CD14-positive monocyte (primary cell): ENCODE measurements around the gene GPA33. TPM values are rescaled to one million over a fixed set of nuclear protein-coding genes. Genes with fewer than 3 reads are reported as not detected.
A peak's percentile ranks its signal among the peaks of the same experiment; 100 is the strongest.

Source experiments
- DNase-seq, 3 donors: peaks; one replicate each; pipeline ENCODE4 v3.0.0-alpha.2; 2011 to 2022
- H2AFZ ChIP-seq: 2 replicates; pipeline ENCODE4 v1.6.0; 2012; ENCODE audit warnings: mild to moderate bottlenecking, low read depth, low read length, inconsistent platforms; ENCODE audit not compliant: insufficient read depth, poor library complexity, severe bottlenecking
- H3K27ac ChIP-seq, 2 donors: 1 replicate in 1 of 2; 2 replicates in 1 of 2; pipeline ENCODE4 v1.5.1; 2012 to 2013; ENCODE audit warnings: low read length in 2 of 2, control low read depth in 1 of 2, inconsistent platforms in 1 of 2, low read depth in 1 of 2, mild to moderate bottlenecking in 1 of 2
- H3K27me3 ChIP-seq, 2 donors: one replicate each; pipeline versions ENCODE4 v1.6.0 to v1.6.1; 2011 to 2013; ENCODE audit warnings: low read length in 2 of 2; ENCODE audit not compliant: control insufficient read depth in 2 of 2, insufficient read depth in 2 of 2
- H3K36me3 ChIP-seq, 2 donors: replicated peaks in 1 of 2; 1 replicate in 1 of 2; 2 replicates in 1 of 2; pipeline versions ENCODE4 v1.5.1 to v1.6.1; 2012 to 2013; ENCODE audit warnings: low read length in 2 of 2, control low read depth in 1 of 2, inconsistent platforms in 1 of 2, mild to moderate bottlenecking in 1 of 2; ENCODE audit not compliant: insufficient read depth in 2 of 2, control insufficient read depth in 1 of 2
- H3K4me1 ChIP-seq, 2 donors: 1 replicate in 1 of 2; 2 replicates in 1 of 2; pipeline versions ENCODE4 v1.5.1 to v1.6.1; 2012 to 2013; ENCODE audit warnings: low read length in 2 of 2, control low read depth in 1 of 2, inconsistent platforms in 1 of 2, mild to moderate bottlenecking in 1 of 2, moderate library complexity in 1 of 2; ENCODE audit not compliant: insufficient read depth in 2 of 2, control insufficient read depth in 1 of 2
- H3K4me2 ChIP-seq: replicated peaks from 2 replicates; pipeline ENCODE3; 2012; ENCODE audit warnings: low read length, moderate library complexity, mild to moderate bottlenecking; ENCODE audit not compliant: poor library complexity, severe bottlenecking; ENCODE audit errors: extremely low read depth
- H3K4me3 ChIP-seq, 3 experiments: fragments of 200-600 bp in 1 of 3; sonication (generic) in 1 of 3; replicated peaks in 1 of 3; 1 replicate in 2 of 3; 2 replicates in 1 of 3; pipeline ENCODE4 v1.5.1; 2011 to 2013; ENCODE audit warnings: low read length in 3 of 3, mild to moderate bottlenecking in 3 of 3, control low read depth in 2 of 3, low read depth in 2 of 3, inconsistent platforms in 1 of 3, moderate library complexity in 1 of 3
- H3K79me2 ChIP-seq: 2 replicates; pipeline ENCODE4 v1.6.0; 2012; ENCODE audit warnings: mild to moderate bottlenecking, control low read depth, inconsistent platforms, low read length, moderate library complexity; ENCODE audit not compliant: insufficient read depth
- H3K9ac ChIP-seq: 2 replicates; pipeline ENCODE4 v1.6.0; 2017; ENCODE audit warnings: low read length, mild to moderate bottlenecking; ENCODE audit not compliant: insufficient read depth, poor library complexity, severe bottlenecking
- H3K9me3 ChIP-seq, 2 donors: replicated peaks in 1 of 2; 1 replicate in 1 of 2; 2 replicates in 1 of 2; pipeline versions ENCODE4 v1.5.1 to v1.6.1; 2012 to 2013; ENCODE audit warnings: low read length in 2 of 2, control low read depth in 1 of 2; ENCODE audit not compliant: control insufficient read depth in 1 of 2, insufficient read depth in 1 of 2
- H4K20me1 ChIP-seq: 2 replicates; pipeline ENCODE4 v1.6.0; 2012; ENCODE audit warnings: mild to moderate bottlenecking, low read length, control low read depth, moderate library complexity; ENCODE audit not compliant: insufficient read depth
- H3K27ac Mint-ChIP-seq, 7 donors: one replicate each; pipeline ENCODE4 v1.8.0; 2020; ENCODE audit warnings: mild to moderate bottlenecking in 7 of 7, mixed read lengths in 7 of 7, moderate library complexity in 6 of 7, inconsistent platforms in 2 of 7
- H3K27me3 Mint-ChIP-seq, 3 donors: one replicate each; pipeline ENCODE4 v1.8.0; 2021 to 2022; ENCODE audit warnings: low read depth in 3 of 3, mild to moderate bottlenecking in 3 of 3, mixed read lengths in 3 of 3, moderate library complexity in 3 of 3, inconsistent platforms in 1 of 3
- H3K36me3 Mint-ChIP-seq, 2 donors: one replicate each; pipeline ENCODE4 v1.8.0; 2020; ENCODE audit warnings: mixed read lengths in 2 of 2, inconsistent platforms in 1 of 2, mild to moderate bottlenecking in 1 of 2
- H3K4me1 Mint-ChIP-seq: one replicate; pipeline ENCODE4 v1.8.0; 2020; ENCODE audit warnings: mild to moderate bottlenecking, mixed read lengths
- H3K4me3 Mint-ChIP-seq, 2 donors: one replicate each; pipeline ENCODE4 v1.8.0; 2020; ENCODE audit warnings: mild to moderate bottlenecking in 2 of 2, mixed read lengths in 2 of 2, moderate library complexity in 1 of 2
- H3K9me3 Mint-ChIP-seq, 7 donors: one replicate each; pipeline ENCODE4 v1.8.0; 2020 to 2022; ENCODE audit warnings: mixed read lengths in 7 of 7, mild to moderate bottlenecking in 6 of 7, moderate library complexity in 6 of 7, inconsistent platforms in 2 of 7
- WGBS: methylation state at CpG from one replicate; pipeline ENCODE4 v1.1.5; 2013; ENCODE audit warnings: missing lambda C conversion rate; ENCODE audit not compliant: insufficient coverage; 5-methylcytosine and 5-hydroxymethylcytosine counted together
- intact Hi-C, 2 donors: fragments of 100-400 bp; cut with micrococcal nuclease; formaldehyde crosslinking; loops; one replicate each; pipeline versions ENCODE4 v1.15.0 to v1.15.1; 2023
- polyA plus RNA-seq, 3 donors: library from polyadenylated mRNA; depleted of rRNA in 1 of 3; unstranded in 2 of 3; stranded (reverse) in 1 of 3; fragments of 300-500 nt in 2 of 3; fragments of >200 nt in 1 of 3; fragmentation: Illumina TruSeq in 2 of 3; gene quantifications; 1 replicate in 2 of 3; 2 replicates in 1 of 3; pipeline ENCODE4 v1.2.3, GENCODE V29; 2012 to 2021
- TF ChIP-seq, protein P1 (sequence below): fragments of 200-600 bp; IDR thresholded peaks from one replicate; pipeline ENCODE4 v1.8.0; 2022; ENCODE audit warnings: antibody characterized with exemption, mild to moderate bottlenecking

Gene GPA33
- polyA plus RNA-seq, 3 donors: 0.84 to 1.8 (median 1.8) TPM

DNA sequence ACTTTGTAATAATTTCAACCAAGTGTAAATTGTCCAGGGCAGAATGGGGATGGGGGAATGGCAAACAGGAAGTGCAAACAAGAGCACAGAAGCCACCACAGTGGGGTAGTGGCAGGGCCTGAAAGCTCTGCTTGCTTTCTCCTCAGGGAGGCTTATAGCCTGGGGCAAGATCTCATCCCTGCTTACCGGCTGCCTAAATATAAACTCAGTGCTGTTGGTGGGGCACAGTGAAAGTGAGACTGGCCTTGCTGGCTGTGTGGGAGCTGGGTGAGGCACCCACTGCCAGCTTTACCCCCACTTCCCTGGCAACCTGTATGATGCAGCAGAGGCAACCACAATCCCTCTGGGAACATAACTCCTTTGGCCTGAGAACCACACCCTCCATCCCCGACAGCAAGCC lies 18.9 kb upstream of the GPA33 start:
- H3K27me3 Mint-ChIP-seq: peaks cover 2 to 5% (median 4%) of the 10 kb centered on the region in 3 donors
- DNase-seq: no peak
- H3K27me3 ChIP-seq: no peaks in the 10 kb centered on the region
- no peak overlapping the region for H3K4me2 ChIP-seq
- H3K4me3 ChIP-seq: no peak overlapping the region
- 100% methylated on average over 1 of the region's 2 CpGs for WGBS
- H3K9me3 Mint-ChIP-seq: peaks cover 0 to 15% (median 10%) of the 10 kb centered on the region in 7 donors
- H3K36me3 ChIP-seq: no peaks in the 10 kb centered on the region
- H2AFZ ChIP-seq: no peak overlapping the region
- no peak overlapping the region for H3K27ac ChIP-seq
- no peaks in the 10 kb centered on the region for H4K20me1 ChIP-seq
- H3K4me1 Mint-ChIP-seq: peaks cover 21% of the 10 kb centered on the region
- no peak overlapping the region for H3K27ac Mint-ChIP-seq
- no peaks in the 10 kb centered on the region for H3K36me3 Mint-ChIP-seq
- H3K79me2 ChIP-seq: no peaks in the 10 kb centered on the region
- H3K9ac ChIP-seq: no peak overlapping the region
- H3K4me1 ChIP-seq: peaks cover 18 to 20% of the 10 kb centered on the region in 2 donors
- TF ChIP-seq, protein P1, sequence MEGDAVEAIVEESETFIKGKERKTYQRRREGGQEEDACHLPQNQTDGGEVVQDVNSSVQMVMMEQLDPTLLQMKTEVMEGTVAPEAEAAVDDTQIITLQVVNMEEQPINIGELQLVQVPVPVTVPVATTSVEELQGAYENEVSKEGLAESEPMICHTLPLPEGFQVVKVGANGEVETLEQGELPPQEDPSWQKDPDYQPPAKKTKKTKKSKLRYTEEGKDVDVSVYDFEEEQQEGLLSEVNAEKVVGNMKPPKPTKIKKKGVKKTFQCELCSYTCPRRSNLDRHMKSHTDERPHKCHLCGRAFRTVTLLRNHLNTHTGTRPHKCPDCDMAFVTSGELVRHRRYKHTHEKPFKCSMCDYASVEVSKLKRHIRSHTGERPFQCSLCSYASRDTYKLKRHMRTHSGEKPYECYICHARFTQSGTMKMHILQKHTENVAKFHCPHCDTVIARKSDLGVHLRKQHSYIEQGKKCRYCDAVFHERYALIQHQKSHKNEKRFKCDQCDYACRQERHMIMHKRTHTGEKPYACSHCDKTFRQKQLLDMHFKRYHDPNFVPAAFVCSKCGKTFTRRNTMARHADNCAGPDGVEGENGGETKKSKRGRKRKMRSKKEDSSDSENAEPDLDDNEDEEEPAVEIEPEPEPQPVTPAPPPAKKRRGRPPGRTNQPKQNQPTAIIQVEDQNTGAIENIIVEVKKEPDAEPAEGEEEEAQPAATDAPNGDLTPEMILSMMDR: no peak
- intact Hi-C loops: no loop called here
- H3K4me3 Mint-ChIP-seq: no peak overlapping the region
- H3K9me3 ChIP-seq: no peaks in the 10 kb centered on the region

DNA sequence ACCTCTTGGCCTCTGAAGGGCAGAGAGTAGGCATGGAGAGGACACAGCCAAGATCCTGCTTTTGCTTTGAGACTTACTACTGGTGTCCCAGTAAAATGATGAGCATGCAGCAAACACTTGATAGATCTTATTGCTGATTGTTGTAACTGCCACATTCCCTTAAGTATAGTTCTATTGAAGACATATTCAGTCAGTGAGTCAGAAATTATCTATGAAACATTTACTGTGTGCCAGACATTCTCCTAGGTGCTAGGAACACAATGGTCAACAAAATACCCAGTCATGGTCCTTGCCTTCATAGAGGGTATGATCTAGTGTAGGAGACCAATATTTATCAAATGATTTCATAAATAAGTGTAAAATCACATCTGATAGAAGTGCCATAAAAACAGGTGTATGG lies 17.3 kb upstream of the GPA33 start:
- Mint-ChIP-seq H3K36me3 (no peaks in the 10 kb centered on the region), H3K4me3 (no peak overlapping the region), H3K27ac (peak overlapping the region in 1 of 7 donors; percentile 15), H3K4me1 (peaks cover 28% of the 10 kb centered on the region), H3K27me3 (peaks cover 2 to 5% (median 4%) of the 10 kb centered on the region in 3 donors), H3K9me3 (peaks cover 0 to 15% (median 10%) of the 10 kb centered on the region in 7 donors)
- H3K9ac ChIP-seq: no peak overlapping the region
- H3K9me3 ChIP-seq: no peaks in the 10 kb centered on the region
- no peaks in the 10 kb centered on the region for H3K79me2 ChIP-seq
- H3K36me3 ChIP-seq: no peaks in the 10 kb centered on the region
- no peaks in the 10 kb centered on the region for H4K20me1 ChIP-seq
- H3K4me1 ChIP-seq: peaks cover 24 to 26% of the 10 kb centered on the region in 2 donors
- DNase-seq: no peak
- H3K27ac ChIP-seq: no peak overlapping the region
- no peak overlapping the region for H2AFZ ChIP-seq
- no peaks in the 10 kb centered on the region for H3K27me3 ChIP-seq
- no peak overlapping the region for H3K4me2 ChIP-seq
- TF ChIP-seq, protein P1: no peak
- intact Hi-C loops: no loop called here
- H3K4me3 ChIP-seq: no peak overlapping the region
